SU-DHL-6 (cell line): Measurements from ENCODE around the gene VIPR2.

ENCODE experiments used
- H2AFZ ChIP-seq: fragments of 200-600 bp; sonication (generic); 2 replicates; pipeline ENCODE4 v1.6.1; 2014; ENCODE audit warnings: low read depth, mild to moderate bottlenecking, moderate library complexity, mixed read lengths, antibody characterized with exemption, low read length; ENCODE audit not compliant: severe bottlenecking
- H3F3A ChIP-seq: fragments of 200-600 bp; shearing (Covaris generic); 2 replicates; pipeline ENCODE4 v1.6.0; 2016; ENCODE audit warnings: antibody characterized with exemption, mild to moderate bottlenecking; ENCODE audit not compliant: insufficient read depth
- H3K27ac ChIP-seq: fragments of 200-600 bp; sonication (generic); 2 replicates; pipeline ENCODE4 v1.5.1; 2016; ENCODE audit warnings: low read depth, mild to moderate bottlenecking, low read length, moderate library complexity, mixed read lengths
- H3K27me3 ChIP-seq: fragments of 200-600 bp; sonication (generic), shearing (Covaris generic); 2 replicates; pipeline ENCODE4 v1.6.0; 2014; ENCODE audit warnings: mild to moderate bottlenecking, low read length
- H3K36me3 ChIP-seq: fragments of 200-600 bp; sonication (generic); 2 replicates; pipeline ENCODE4 v1.6.1; 2014; ENCODE audit warnings: mild to moderate bottlenecking, low read length, mixed read lengths
- H3K4me2 ChIP-seq: fragments of 300-600, 200-600 bp; shearing (Covaris generic), sonication (generic); 2 replicates; pipeline ENCODE4 v1.6.0; 2014; ENCODE audit warnings: low read length, low read depth, mild to moderate bottlenecking; ENCODE audit not compliant: poor library complexity, severe bottlenecking
- H3K4me3 ChIP-seq: fragments of 200-600 bp; sonication (generic); 2 replicates; pipeline ENCODE4 v1.5.1; 2014; ENCODE audit warnings: antibody characterized with exemption, low read length, mild to moderate bottlenecking, mixed read lengths; ENCODE audit not compliant: insufficient read depth, poor library complexity, severe bottlenecking
- H3K79me2 ChIP-seq: fragments of 200-600 bp; sonication (generic); 2 replicates; pipeline ENCODE4 v1.6.1; 2014; ENCODE audit warnings: mild to moderate bottlenecking, low read length, moderate library complexity; ENCODE audit not compliant: insufficient read depth
- H3K9ac ChIP-seq: fragments of 200-600 bp; sonication (generic); 2 replicates; pipeline ENCODE4 v1.7.0; 2014; ENCODE audit warnings: mild to moderate bottlenecking, low read length
- H3K9me2 ChIP-seq: fragments of 200-600 bp; sonication (generic); replicated peaks from 2 replicates; pipeline ENCODE4 v1.6.1; 2014; ENCODE audit warnings: low read length; ENCODE audit not compliant: insufficient read depth
- H3K9me3 ChIP-seq: fragments of 200-600 bp; sonication (generic); 2 replicates; pipeline ENCODE4 v1.6.1; 2014; ENCODE audit warnings: low read length, mixed read lengths; ENCODE audit not compliant: insufficient read depth
- H4K20me1 ChIP-seq: fragments of 200-600 bp; sonication (generic); 2 replicates; pipeline ENCODE4 v1.6.1; 2014; ENCODE audit warnings: low read depth, mild to moderate bottlenecking, antibody characterized with exemption, low read length, moderate library complexity, mixed read lengths
- CTCF ChIP-seq: fragments of 200-600 bp; sonication (generic); IDR thresholded peaks from one replicate; pipeline ENCODE4 v1.5.1; 2017; ENCODE audit warnings: antibody characterized with exemption, mild to moderate bottlenecking, low read length, moderate library complexity; ENCODE audit not compliant: insufficient read depth, poor library complexity, severe bottlenecking
- EZH2phosphoT487 ChIP-seq: fragments of 200-600 bp; sonication (generic), shearing (Covaris generic); conservative IDR thresholded peaks from 2 replicates; pipeline ENCODE4 v1.6.1; 2018; ENCODE audit warnings: mild to moderate bottlenecking, antibody characterized with exemption, low read length, moderate library complexity, mixed read lengths

Gene VIPR2

GRCh38 chr7:159099711-159100231 is 44.9 kb downstream of the VIPR2 start:
- no peaks in the 10 kb centered on the region for H3K36me3 ChIP-seq
- H3K27ac ChIP-seq: no peak overlapping the region
- no peak overlapping the region for H2AFZ ChIP-seq
- no peaks in the 10 kb centered on the region for H3K27me3 ChIP-seq
- H3F3A ChIP-seq: no peaks in the 10 kb centered on the region
- no peak overlapping the region for H3K4me3 ChIP-seq
- no peak for TF ChIP-seq CTCF
- TF ChIP-seq EZH2phosphoT487: no peak
- H4K20me1 ChIP-seq: no peaks in the 10 kb centered on the region
- no peak overlapping the region for H3K9ac ChIP-seq
- no peaks in the 10 kb centered on the region for H3K79me2 ChIP-seq
- no peaks in the 10 kb centered on the region for H3K9me3 ChIP-seq
- H3K9me2 ChIP-seq: no peaks in the 10 kb centered on the region
- no peak overlapping the region for H3K4me2 ChIP-seq

GRCh38 chr7:159098811-159099655 is 45.6 kb downstream of the VIPR2 start:
- Histone ChIP-seq H3K9me3 (no peaks in the 10 kb centered on the region), H3K27ac (no peak overlapping the region), H3K79me2 (no peaks in the 10 kb centered on the region), H3F3A (no peaks in the 10 kb centered on the region), H4K20me1 (no peaks in the 10 kb centered on the region), H3K27me3 (no peaks in the 10 kb centered on the region), H3K9ac (no peak overlapping the region), H2AFZ (no peak overlapping the region), H3K4me2 (no peak overlapping the region), H3K9me2 (no peaks in the 10 kb centered on the region), H3K4me3 (no peak overlapping the region), H3K36me3 (no peaks in the 10 kb centered on the region)
- TF ChIP-seq CTCF: no peak
- no peak for TF ChIP-seq EZH2phosphoT487

- no peak overlapping the region for H2AFZ ChIP-seq
- TF ChIP-seq EZH2phosphoT487 (no peak), CTCF (no peak)
- H3K9me2 ChIP-seq: no peaks in the 10 kb centered on the region
- H3K4me3 ChIP-seq: no peak overlapping the region
- no peaks in the 10 kb centered on the region for H3K27me3 ChIP-seq
- no peaks in the 10 kb centered on the region for H3K79me2 ChIP-seq
- H3K9ac ChIP-seq: no peak overlapping the region
- no peak overlapping the region for H3K4me2 ChIP-seq
- no peaks in the 10 kb centered on the region for H3K9me3 ChIP-seq
- no peak overlapping the region for H3K27ac ChIP-seq
- H3K36me3 ChIP-seq: no peaks in the 10 kb centered on the region
- no peaks in the 10 kb centered on the region for H3F3A ChIP-seq
- no peaks in the 10 kb centered on the region for H4K20me1 ChIP-seq
Measured at GRCh38 chr7:159098424-159098786, 46.3 kb downstream of the VIPR2 start.
